Stimulated activated CD8-positive, alpha-beta memory T cell treated with anti-CD3 and anti-CD28 coated beads, Interleukin-12 subunit alpha, Interleukin-12 subunit beta, amount 100 ng/mL, for 4 hours (primary cell): ENCODE data around the gene NABP1.

Experiments used
- DNase-seq: peaks from one replicate; pipeline ENCODE4 v3.0.0-alpha.2; 2020; ENCODE audit warnings: low read depth

Gene NABP1

GRCh38 chr2:191680639-191681038, 2.7 kb downstream of the NABP1 start:
- no peak for DNase-seq

GRCh38 chr2:191682126-191682525, 4.2 kb downstream of the NABP1 start:
- no peak for DNase-seq

GRCh38 chr2:191686066-191686465, 8.1 kb downstream of the NABP1 start:
- no peak for DNase-seq

- no peak for DNase-seq
Measured at GRCh38 chr2:191686729-191687128, 8.8 kb downstream of the NABP1 start.

- no peak for DNase-seq
Measured at GRCh38 chr2:191687867-191688266, 9.9 kb downstream of the NABP1 start.

- no peak for DNase-seq
Measured at GRCh38 chr2:191688934-191689695, 11.2 kb downstream of the NABP1 start.

DNA sequence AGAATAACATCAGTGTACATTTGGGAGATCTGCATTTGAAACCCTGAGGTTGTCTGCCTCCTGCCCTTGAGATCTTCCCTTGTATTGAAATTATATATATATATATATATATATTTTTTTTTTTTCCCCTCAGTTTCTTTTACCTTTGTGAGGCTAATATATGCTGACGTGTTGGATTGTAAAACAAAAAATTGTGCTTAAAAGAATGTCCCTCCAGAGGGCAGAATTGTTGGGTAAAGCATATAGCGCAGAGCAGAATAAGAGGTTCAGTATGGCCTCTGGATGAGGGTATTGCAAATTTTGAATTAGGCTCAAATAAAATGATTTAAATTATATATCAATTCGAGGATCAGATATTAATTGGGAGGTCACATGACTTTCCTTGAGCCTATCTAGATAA, 12.4 kb downstream of the NABP1 start:
- DNase-seq = no peak

GRCh38 chr2:191691016-191691735, 13.2 kb downstream of the NABP1 start:
- no peak for DNase-seq

- DNase-seq = no peak
Measured at GRCh38 chr2:191691898-191692297, 14.0 kb downstream of the NABP1 start.

DNA sequence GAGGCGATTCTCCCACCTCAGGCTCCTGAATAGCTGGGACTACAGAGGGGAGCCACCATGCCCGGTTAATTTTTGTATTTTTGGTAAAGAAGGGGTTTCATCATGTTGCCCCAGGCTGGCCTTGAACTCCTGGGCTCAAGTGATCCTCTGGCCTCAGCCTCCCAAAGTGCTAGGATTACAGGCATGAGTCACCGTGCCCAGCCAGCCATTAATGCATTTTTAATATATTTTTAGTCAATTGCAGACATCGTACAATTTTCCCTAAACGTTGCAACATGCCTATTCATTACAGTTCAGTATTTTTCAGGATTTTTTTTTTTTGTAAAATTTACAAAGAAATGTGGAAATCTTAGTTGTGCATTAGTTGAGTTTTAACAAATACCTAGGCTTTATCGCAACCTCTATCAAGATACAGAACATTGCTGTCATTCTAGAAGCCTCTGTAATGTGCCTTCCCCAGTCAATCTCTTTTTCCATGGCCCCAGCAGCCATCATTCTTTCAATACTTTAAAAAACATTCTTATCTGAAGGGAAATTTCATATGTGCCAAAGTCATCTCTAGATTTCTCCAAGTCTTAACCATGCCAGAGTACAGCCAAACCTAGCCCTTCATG, 14.7 kb downstream of the NABP1 start:
- DNase-seq = no peak

DNA sequence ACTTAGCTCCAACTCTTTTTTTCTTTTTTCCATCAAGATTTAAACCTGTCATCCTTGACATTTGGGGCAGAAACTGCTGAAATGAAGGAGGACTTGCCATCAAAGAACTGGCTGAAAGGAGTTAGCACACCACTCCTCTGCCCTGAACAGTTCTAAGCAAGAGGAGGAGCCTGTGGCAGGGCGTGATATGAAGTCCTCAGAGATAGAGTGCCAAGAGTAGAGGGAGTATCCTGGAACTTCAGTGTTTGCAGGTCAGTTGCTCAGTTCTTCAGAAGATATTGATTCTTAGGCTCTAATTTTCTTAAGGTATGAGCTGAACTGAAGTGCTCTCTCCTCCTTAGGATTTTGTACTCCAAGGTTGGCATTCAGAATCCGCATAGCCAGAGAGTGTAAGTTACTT, 15.2 kb downstream of the NABP1 start:
- no peak for DNase-seq

DNA sequence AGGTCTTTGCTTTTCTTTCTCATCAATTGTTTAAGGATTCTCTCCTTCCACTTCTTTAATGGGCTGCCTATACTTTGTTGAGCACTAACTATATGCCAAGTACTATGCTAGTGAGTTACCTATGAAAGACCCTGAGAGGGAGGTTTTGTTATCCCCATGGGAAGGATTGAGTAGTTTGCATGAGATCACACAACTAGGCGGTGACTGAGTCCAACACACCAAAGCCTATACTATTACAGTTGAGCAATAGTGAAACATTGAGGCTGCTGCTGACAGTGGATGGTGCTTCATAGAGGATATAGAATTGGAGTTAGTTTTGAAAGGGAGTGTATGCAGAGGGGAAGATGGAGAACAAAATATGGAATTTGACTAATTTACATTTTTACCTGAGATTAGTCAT, 15.8 kb downstream of the NABP1 start:
- DNase-seq = no peak

GRCh38 chr2:191696001-191696400, 18.1 kb downstream of the NABP1 start:
- DNase-seq = no peak

- DNase-seq = no peak
Measured at GRCh38 chr2:191696966-191697365, 19.0 kb downstream of the NABP1 start.

GRCh38 chr2:191697870-191698269, 19.9 kb downstream of the NABP1 start:
- DNase-seq = no peak

DNA sequence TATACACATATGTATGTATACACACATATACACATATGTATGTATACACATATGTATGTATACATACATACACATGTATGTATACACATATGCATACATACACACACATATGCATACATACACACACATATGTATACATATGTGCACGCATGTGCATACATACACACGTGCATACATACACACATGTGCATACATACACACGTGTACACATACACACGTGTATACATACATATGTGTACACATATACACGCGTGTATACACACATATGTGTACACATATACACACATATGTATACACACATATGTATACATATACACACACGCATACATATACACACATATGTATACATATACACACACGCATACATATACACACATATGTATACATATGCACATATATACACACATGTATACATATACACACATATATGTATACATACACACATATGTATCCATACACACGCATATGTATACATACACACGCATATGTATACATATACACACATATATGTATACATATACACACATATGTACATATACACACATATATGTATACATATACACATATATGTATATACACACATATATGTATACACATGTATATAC, 21.5 kb downstream of the NABP1 start:
- no peak for DNase-seq

- DNase-seq = no peak
Measured at GRCh38 chr2:191701029-191701428, 23.1 kb downstream of the NABP1 start.

- no peak for DNase-seq
Measured at GRCh38 chr2:191701696-191702095, 23.8 kb downstream of the NABP1 start.

DNA sequence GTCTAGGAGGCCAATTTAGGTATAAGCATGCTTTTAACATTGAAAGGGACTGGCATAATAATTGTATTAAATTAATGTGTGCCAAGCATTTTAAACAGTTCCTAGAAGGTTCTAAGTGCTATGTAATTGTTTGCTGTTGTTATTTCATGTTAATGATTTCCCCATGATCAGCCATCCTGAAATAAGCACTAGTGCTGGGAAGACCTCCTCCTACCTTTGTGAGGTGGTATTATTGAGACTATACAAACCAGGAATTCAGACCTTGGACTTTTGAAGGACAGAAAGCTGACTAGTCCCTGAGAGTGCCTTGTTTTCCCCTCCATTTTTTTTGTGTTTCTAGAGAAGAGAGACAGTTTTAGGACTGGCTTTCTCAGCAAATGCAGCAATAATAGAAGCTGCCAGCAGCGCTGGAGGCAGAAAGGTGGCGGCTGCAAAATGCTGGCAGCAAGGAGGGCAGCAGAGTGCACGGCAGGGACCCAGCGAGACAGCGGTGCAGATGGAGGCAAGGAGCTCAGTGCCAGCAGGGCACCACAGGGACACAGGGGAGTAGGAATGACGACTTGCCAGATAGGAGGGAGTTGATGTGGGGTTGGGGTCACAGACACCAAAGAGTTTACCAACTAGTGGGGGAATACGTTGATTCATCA, 25.3 kb downstream of the NABP1 start:
- no peak for DNase-seq

GRCh38 chr2:191705084-191705483, 27.1 kb downstream of the NABP1 start:
- no peak for DNase-seq

- DNase-seq = no peak
Measured at GRCh38 chr2:191705701-191706100, 27.8 kb downstream of the NABP1 start.

DNA sequence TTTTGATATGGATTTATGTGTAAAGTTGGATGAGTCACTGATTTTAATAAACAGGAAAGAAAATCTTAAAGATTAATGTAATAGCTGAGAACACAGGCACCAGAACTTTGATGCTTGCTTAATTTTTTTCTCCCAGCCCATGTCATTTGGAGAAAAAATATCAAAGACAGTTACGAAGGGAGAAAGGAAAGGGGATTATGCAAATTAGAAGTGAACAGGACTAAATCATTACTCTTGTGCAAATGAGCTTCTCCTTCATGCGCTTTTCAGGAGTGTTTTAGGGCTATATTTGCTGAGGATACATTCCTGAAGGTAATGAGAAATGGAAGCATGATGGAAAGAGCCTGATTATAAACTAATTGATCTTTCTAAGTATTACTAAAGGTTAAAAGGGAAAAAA, 28.9 kb downstream of the NABP1 start:
- DNase-seq = no peak
